Psoas muscle (tissue), 8 donors: ENCODE measurements around the gene FHL3. TPM values are rescaled to one million over a fixed set of nuclear protein-coding genes. Genes with fewer than 3 reads are reported as not detected.
A peak's percentile ranks its signal among the peaks of the same experiment; 100 is the strongest.

Experiments
- ATAC-seq, 4 donors: fragments of 200-7000 bp; cut with Tn5 transposase; one replicate each; pipeline ENCODE4 v1.9.1; 2020; ENCODE audit warnings: moderate library complexity in 3 of 4, mild to moderate bottlenecking in 2 of 4
- DNase-seq, 2 donors: peaks; one replicate each; pipeline ENCODE4 v3.0.0-alpha.2; 2020
- H3K27ac ChIP-seq: fragments of 200-600 bp; one replicate; pipeline ENCODE4 v1.8.0; 2022
- H3K27me3 ChIP-seq, 3 donors: fragments of 200-600 bp in 1 of 3; one replicate each; pipeline versions ENCODE4 v1.6.1 to v1.8.0; 2013 to 2022; ENCODE audit warnings: low read length in 2 of 3, mild to moderate bottlenecking in 2 of 3, moderate library complexity in 1 of 3; ENCODE audit not compliant: insufficient read depth in 3 of 3
- H3K36me3 ChIP-seq, 2 donors: fragments of 200-600 bp in 1 of 2; one replicate each; pipeline versions ENCODE4 v1.6.1 to v1.8.0; 2013 to 2022; ENCODE audit warnings: low read depth in 1 of 2, mild to moderate bottlenecking in 1 of 2, moderate library complexity in 1 of 2; ENCODE audit not compliant: insufficient read depth in 1 of 2
- H3K4me1 ChIP-seq: fragments of 200-600 bp; one replicate; pipeline ENCODE4 v1.8.0; 2022
- H3K4me3 ChIP-seq: fragments of 200-600 bp; one replicate; pipeline ENCODE4 v1.8.0; 2022; ENCODE audit warnings: mild to moderate bottlenecking
- H3K9me3 ChIP-seq: fragments of 200-600 bp; one replicate; pipeline ENCODE4 v1.8.0; 2022
- CTCF ChIP-seq: fragments of 200-600 bp; IDR thresholded peaks from one replicate; pipeline ENCODE4 v1.8.0; 2022; ENCODE audit warnings: antibody characterized with exemption
- WGBS, 3 donors: extraction: QIAGEN DNeasy Blood & Tissue Kit; methylation state at CpG; one replicate each; pipeline versions ENCODE4 v1.1.6 to v1.1.7; 2013; 5-methylcytosine and 5-hydroxymethylcytosine counted together
- intact Hi-C, 2 donors: fragments of 100-400 bp; cut with DNase I; formaldehyde crosslinking; loops; one replicate each; pipeline versions ENCODE4 v1.11.0 to v1.14.2; 2022
- polyA plus RNA-seq, 3 donors: library from polyadenylated mRNA; stranded (reverse); fragments of 200-250 nt; gene quantifications; one replicate each; pipeline ENCODE4 v1.2.3, GENCODE V29; 2013
- total RNA-seq, 4 donors: library from RNA; stranded (reverse); fragmentation: NEBNext Ultra II Directional in 2 of 4; extraction: Animal tissue kit (Norgen Biotek cat#: 25700) in 2 of 4; gene quantifications; one replicate each; pipeline versions ENCODE4 v1.2.1 to v1.2.4, GENCODE V29; 2021 to 2023
- donor health status: healthy with polysubstance abuse.
- donor health status: DM: no; HTN: no; CAD: no; lungs with moderate emphysema.
- donor health status: Bipolar disorder and iron deficiency.
- donor health status: healthy.
- donor health status: DM: yes; HTN: yes; CAD: no.
- donor health status: DM: no; HTN: no; CAD: no.
- donor health status: DM: no; HTN: no; CAD: no.
- donor health status: DM: yes; HTN: yes; CAD: no.

The FHL3 gene
- total and polyA plus RNA-seq, 7 donors: 41.6 to 1,187 (median 491) TPM

GRCh38 chr1:37998089-37998808 is 7.1 kb downstream of the FHL3 start:
- H3K4me1 ChIP-seq: peaks cover 53% of the 10 kb centered on the region
- no peak for TF ChIP-seq CTCF
- whole genome bisulfite sequencing, 3 donors: 48 to 78% (median 52%) methylated on average over 9 of the region's 9 CpGs
- no peaks in the 10 kb centered on the region for H3K9me3 ChIP-seq
- peak overlapping the region; percentile 98 for H3K27ac ChIP-seq
- ATAC-seq (no peak), DNase-seq (no peak)
- H3K27me3 ChIP-seq: no peaks in the 10 kb centered on the region
- peaks cover 0 to 42% of the 10 kb centered on the region in 2 donors for H3K36me3 ChIP-seq
- intact Hi-C loops: no loop called here
- peak overlapping the region; percentile 84 for H3K4me3 ChIP-seq

DNA sequence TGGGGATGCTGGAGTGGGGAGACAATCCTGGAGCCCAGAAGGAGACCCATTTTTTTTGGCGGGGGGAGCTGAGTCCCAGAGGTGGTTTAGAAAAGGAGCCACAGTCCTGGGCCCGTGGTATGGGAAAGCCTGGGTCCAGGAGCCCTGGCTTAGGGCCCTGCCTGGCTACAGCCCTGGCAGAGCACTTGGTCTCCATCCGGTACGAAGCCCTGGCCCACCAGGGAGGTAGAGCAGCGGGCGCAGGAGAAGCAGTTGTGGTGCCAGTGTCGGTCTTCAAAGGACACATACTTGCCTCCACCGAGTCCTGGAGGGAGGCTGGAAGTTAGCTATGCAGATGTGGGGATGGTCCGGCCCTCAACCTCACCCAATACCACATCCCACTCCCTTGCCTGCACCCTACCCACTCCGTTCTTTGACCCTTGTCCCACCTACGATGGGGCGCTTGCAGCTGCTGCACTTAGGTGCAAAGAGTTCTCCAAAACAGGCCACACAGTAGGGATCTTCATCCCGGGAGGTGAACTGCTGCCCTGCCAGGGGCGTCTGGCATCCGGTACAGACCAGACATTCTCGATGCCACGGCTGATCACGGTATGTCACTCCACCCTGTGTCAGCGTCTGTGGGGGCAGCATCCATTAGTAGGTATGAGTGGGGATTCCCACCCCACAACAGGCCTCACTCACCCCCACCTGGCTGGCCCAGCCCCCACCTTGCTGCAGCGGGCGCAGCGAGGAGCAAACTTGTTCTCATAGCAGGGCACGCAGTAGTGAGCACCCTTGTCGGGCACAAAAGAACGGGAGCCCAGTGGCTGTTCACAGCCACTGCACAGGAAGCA is 7.8 kb downstream of the FHL3 start:
- Histone ChIP-seq H3K27ac (peak overlapping the region; percentile 98), H3K36me3 (peaks cover 0 to 35% of the 10 kb centered on the region in 2 donors), H3K4me1 (peaks cover 48% of the 10 kb centered on the region), H3K4me3 (no peak overlapping the region), H3K9me3 (no peaks in the 10 kb centered on the region), H3K27me3 (no peaks in the 10 kb centered on the region)
- no peak for TF ChIP-seq CTCF
- DNase-seq (no peak), ATAC-seq (no peak)
- 41 to 66% (median 46%) methylated on average over 25 of the region's 25 CpGs for WGBS, 3 donors
- intact Hi-C loops: no loop called here

- peak; percentile 91 to 93 for DNase-seq
- H3K4me3 ChIP-seq: peak overlapping the region; percentile 60
- H3K27me3 ChIP-seq: no peaks in the 10 kb centered on the region
- no peak for TF ChIP-seq CTCF
- H3K36me3 ChIP-seq: peaks cover 0 to 35% of the 10 kb centered on the region in 2 donors
- peak; percentile 13 to 36 (median 29) for ATAC-seq
- 1 to 10% (median 6%) methylated on average over 45 to 46 of the region's 46 CpGs for WGBS, 3 donors
- peaks cover 42% of the 10 kb centered on the region for H3K4me1 ChIP-seq
- H3K9me3 ChIP-seq: no peaks in the 10 kb centered on the region
- peak overlapping the region; percentile 88 for H3K27ac ChIP-seq
- intact Hi-C loops: no loop called here
Observed at GRCh38 chr1:37995751-37996345, 9.5 kb downstream of the FHL3 start.

DNA sequence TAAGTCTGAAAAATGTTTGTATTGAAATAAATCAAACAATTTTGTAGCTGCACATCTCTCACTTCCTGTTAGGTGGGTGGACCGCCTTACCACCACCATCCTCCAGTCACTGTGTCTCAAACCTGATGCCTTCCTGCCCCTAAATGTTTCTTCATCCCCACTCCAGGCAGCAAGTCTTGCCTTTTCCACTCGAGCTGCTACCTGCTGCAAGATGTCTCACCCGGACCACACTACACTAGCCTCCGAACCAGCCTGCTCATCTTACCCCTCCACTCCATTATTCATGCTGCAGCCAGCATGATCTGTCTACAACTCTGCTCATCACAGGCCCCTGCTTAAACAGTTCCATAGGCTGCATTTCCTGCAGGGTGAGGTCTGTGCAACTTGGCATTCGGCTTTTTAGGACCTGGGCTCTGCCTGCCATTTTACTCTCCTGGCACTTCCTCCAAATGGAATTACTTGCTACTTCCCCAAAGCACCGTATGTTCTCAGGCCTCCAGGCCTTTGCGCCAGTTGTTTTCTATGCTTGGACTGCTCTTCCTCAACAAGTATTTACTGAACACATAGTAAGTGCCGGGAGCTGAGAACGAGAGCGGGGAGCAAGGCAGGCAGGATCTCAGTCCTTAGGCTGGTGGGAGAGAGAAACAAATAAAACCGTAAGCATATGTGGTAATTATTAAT is 10.3 kb downstream of the FHL3 start:
- Histone ChIP-seq H3K27ac (peak overlapping the region; percentile 88), H3K9me3 (no peaks in the 10 kb centered on the region), H3K4me3 (peak overlapping the region; percentile 60), H3K36me3 (peaks cover 0 to 32% of the 10 kb centered on the region in 2 donors), H3K4me1 (peaks cover 39% of the 10 kb centered on the region), H3K27me3 (no peaks in the 10 kb centered on the region)
- ATAC-seq (no peak), DNase-seq (peak in 1 of 2 donors; percentile 46)
- intact Hi-C loops: no loop called here
- WGBS, 3 donors: 48 to 66% (median 49%) methylated on average over 11 of the region's 11 CpGs
- no peak for TF ChIP-seq CTCF
